Fibroblast of the aortic adventitia (primary cell): Measurements from ENCODE around the gene ZNF536. TPM values are rescaled to one million over a fixed set of nuclear protein-coding genes. Genes with fewer than 3 reads are reported as not detected.

Experiments used
- DNase-seq: peaks from one replicate; pipeline ENCODE4 v3.0.0-alpha.2; 2010; ENCODE audit warnings: low read depth
- H3K4me3 ChIP-seq: 2 replicates; pipeline ENCODE4 v1.5.1; 2011; ENCODE audit warnings: low read depth, mild to moderate bottlenecking, control low read depth, low read length, moderate library complexity
- CTCF ChIP-seq: IDR thresholded peaks from 2 replicates; pipeline ENCODE4 v1.5.1; 2011; ENCODE audit warnings: mild to moderate bottlenecking, low read length, control low read depth, inconsistent platforms; ENCODE audit not compliant: insufficient read depth
- total RNA-seq: library from RNA; depleted of rRNA; stranded (reverse); fragments of >200 nt; gene quantifications from 2 replicates; pipeline ENCODE4 v1.2.3, GENCODE V29; 2012; ENCODE audit warnings: low replicate concordance

ZNF536 gene
- total RNA-seq, 1 donor: 0.90 TPM

GRCh38 chr19:30358319-30358718 is 13.9 kb upstream of the ZNF536 start:
- TF ChIP-seq CTCF: no peak
- no peak overlapping the region for H3K4me3 ChIP-seq
- DNase-seq: no peak

GRCh38 chr19:30358821-30359580 is 13.2 kb upstream of the ZNF536 start:
- DNase-seq: no peak
- H3K4me3 ChIP-seq: no peak overlapping the region
- no peak for TF ChIP-seq CTCF

- TF ChIP-seq CTCF: no peak
- H3K4me3 ChIP-seq: no peak overlapping the region
- DNase-seq: no peak
Observed at GRCh38 chr19:30359936-30360335, 12.2 kb upstream of the ZNF536 start.

GRCh38 chr19:30360376-30361106 is 11.6 kb upstream of the ZNF536 start:
- TF ChIP-seq CTCF: no peak
- no peak overlapping the region for H3K4me3 ChIP-seq
- no peak for DNase-seq

- no peak overlapping the region for H3K4me3 ChIP-seq
- TF ChIP-seq CTCF: no peak
- DNase-seq: no peak
Observed at GRCh38 chr19:30361107-30361447, 11.1 kb upstream of the ZNF536 start.

- DNase-seq: no peak
Observed at GRCh38 chr19:30361721-30362120, 10.5 kb upstream of the ZNF536 start.

More at GRCh38 chr19:30361721-30362120, 10.5 kb upstream of the ZNF536 start:
- no peak for TF ChIP-seq CTCF
- no peak overlapping the region for H3K4me3 ChIP-seq
